ENCODE measurements around the gene ENTHD1. TPM values are rescaled to one million over a fixed set of nuclear protein-coding genes. Genes with fewer than 3 reads are reported as not detected.

The ENTHD1 gene
- polyA plus RNA-seq, 1 experiment, result not detected

DNA sequence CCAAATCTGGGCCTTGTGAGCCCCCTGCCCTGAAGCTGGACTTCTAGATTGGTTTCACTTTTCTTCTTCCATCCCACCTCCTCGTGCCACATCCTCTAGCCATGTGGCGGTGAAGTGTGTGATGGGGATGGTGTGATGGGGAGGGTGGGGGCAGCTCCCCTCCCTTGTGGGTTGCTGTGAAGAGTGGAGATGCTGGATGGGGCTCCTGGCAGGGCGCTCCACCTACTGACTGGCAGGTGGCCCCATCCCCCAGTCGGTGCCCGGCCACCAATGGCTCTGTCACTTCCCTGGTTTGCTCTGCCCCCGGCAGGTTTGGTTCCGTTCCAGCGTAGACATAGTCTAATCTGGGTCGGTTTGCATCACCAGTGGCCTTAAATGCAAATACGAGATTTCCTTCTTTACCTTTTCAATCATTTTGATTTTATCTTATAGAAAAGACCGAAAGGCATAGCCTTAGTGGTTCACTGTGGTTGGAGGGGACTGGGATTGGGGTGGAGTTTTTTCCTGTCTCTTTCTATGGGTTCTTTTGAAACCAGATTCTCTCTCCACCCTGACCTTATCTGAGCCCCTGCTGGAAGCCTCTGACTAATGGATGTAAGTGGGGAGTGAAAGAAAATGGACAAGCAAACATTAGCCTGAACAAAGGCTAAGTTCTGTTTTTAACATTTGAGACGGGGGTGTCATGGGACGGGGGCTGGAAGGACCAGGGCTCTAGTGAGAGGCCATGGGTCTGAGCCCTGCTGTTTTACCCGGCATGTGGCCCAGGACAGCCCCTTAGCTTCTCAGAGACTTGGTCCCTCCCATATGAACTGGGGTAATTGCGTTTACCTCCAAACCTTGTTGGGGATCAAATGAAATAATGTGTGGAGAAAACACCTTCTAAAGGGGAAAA is 173.8 kb downstream of the ENTHD1 start:
- no peak for DNase-seq (ENCODE audit: low read depth, low spot score)
- Histone ChIP-seq H3K27ac (ENCODE audit: low read depth, low read length) (no peak overlapping the region), H3K27me3 (ENCODE audit: control insufficient read depth, insufficient read depth, low read length) (peaks cover 46% of the 10 kb centered on the region), H3K9me3 (ENCODE audit: control insufficient read depth, insufficient read depth, low read length) (no peaks in the 10 kb centered on the region; the same call in 1 of the 2 replicates), H3K4me3 (ENCODE audit: low read depth, low read length) (no peak overlapping the region)
- CTCF ChIA-PET, result no interaction called here
- TF ChIP-seq, protein P1, sequence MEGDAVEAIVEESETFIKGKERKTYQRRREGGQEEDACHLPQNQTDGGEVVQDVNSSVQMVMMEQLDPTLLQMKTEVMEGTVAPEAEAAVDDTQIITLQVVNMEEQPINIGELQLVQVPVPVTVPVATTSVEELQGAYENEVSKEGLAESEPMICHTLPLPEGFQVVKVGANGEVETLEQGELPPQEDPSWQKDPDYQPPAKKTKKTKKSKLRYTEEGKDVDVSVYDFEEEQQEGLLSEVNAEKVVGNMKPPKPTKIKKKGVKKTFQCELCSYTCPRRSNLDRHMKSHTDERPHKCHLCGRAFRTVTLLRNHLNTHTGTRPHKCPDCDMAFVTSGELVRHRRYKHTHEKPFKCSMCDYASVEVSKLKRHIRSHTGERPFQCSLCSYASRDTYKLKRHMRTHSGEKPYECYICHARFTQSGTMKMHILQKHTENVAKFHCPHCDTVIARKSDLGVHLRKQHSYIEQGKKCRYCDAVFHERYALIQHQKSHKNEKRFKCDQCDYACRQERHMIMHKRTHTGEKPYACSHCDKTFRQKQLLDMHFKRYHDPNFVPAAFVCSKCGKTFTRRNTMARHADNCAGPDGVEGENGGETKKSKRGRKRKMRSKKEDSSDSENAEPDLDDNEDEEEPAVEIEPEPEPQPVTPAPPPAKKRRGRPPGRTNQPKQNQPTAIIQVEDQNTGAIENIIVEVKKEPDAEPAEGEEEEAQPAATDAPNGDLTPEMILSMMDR (IDR thresholded peaks at IDR 0.05; ENCODE audit: low read depth, low read length), result no peak
- POLR2A ChIA-PET, result no interaction called here

DNA sequence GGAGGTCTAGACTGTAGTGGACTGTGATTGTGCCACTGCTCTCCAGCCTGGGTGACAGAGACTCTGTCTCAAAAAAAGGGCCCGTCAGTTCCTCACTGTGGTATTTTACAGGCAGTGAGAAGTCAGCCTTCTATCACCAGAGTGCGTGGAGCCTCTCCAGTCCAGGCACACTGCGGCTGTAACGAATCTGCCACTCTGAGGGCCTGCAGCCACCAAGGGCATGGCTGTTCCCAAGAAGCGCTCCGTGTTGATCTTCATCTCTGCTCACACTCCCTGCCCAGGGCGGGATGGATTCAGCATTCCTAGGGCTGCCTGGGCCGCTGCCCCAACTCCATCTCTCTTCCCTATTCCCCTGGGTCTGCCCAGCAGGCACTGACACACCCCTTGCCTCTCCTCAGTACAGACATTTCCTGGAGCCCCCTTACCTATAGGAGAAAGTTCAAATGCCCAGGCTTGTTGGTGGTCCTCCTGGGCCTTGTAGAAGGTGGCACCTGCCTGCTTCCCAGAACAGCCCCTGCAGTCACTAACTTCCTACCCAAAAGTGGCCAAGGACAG is 174.6 kb downstream of the ENTHD1 start:
- no peak for DNase-seq (ENCODE audit: low read depth, low spot score)
- Histone ChIP-seq H3K27me3 (ENCODE audit: control insufficient read depth, insufficient read depth, low read length) (peaks cover 48% of the 10 kb centered on the region), H3K9me3 (ENCODE audit: control insufficient read depth, insufficient read depth, low read length) (no peaks in the 10 kb centered on the region; the same call in 1 of the 2 replicates), H3K27ac (ENCODE audit: low read depth, low read length) (no peak overlapping the region), H3K4me3 (ENCODE audit: low read depth, low read length) (no peak overlapping the region)
- TF ChIP-seq, protein P1 (IDR thresholded peaks at IDR 0.05; ENCODE audit: low read depth, low read length), result no peak
- ChIA-PET POLR2A (interaction anchor here (0.6 kb wide), 1 partner anchor 51 kb away, joined by 3 read pairs; no protein-coding TSS in a partner anchor), CTCF (no interaction called here)

DNA sequence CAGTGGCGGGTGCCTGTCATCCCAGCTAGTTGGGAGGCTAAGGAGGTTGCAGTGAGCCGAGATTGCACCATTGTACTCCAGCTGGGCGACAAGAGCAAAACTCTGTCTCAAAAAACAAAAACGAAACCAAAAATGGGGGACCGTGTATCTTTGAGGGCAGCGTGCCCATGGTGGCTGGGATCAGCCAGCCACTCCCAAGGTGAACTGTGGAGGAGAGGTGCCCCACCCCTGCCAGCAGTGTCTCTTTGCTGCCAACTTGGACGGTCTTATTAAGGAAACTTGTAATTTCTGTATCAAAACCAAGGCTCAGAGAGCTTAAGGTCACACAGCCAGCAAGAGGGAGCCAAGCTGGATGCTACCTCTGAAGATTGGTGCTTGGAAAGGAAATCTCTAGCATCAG is 175.4 kb downstream of the ENTHD1 start:
- DNase-seq (ENCODE audit: low read depth, low spot score), result no peak

DNA sequence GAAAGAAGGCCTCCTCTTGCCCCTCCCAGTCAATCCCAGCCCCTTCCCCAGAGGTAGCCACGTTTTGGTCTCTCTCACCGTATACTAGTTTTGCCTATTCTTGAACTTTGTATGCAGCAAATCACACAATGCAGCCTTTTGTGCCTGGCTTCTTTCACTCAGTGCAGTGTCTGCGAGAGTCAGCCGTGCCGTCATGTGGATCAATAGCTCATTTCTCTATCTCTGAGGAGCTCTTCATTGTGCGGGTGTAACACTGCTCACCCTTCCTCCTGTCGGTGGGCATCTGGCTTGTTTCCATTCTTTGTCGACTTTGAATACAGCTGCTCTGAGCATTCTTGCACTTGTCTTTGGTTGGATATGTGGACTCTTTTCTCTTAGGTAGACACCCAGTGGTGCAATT is 176.5 kb downstream of the ENTHD1 start:
- Histone ChIP-seq H3K9me3 (ENCODE audit: control insufficient read depth, insufficient read depth, low read length) (no peaks in the 10 kb centered on the region; the same call in 1 of the 2 replicates), H3K27ac (ENCODE audit: low read depth, low read length) (no peak overlapping the region), H3K27me3 (ENCODE audit: control insufficient read depth, insufficient read depth, low read length) (peaks cover 50% of the 10 kb centered on the region), H3K4me3 (ENCODE audit: low read depth, low read length) (no peak overlapping the region)
- TF ChIP-seq, protein P1 (IDR thresholded peaks at IDR 0.05; ENCODE audit: low read depth, low read length), result no peak
- CTCF ChIA-PET, result no interaction called here
- no peak for DNase-seq (ENCODE audit: low read depth, low spot score)
- POLR2A ChIA-PET, result no interaction called here

More for the DNA sequence above, 175.4 kb downstream of the ENTHD1 start:
- H3K4me3 ChIP-seq (ENCODE audit: low read depth, low read length), result no peak overlapping the region
- TF ChIP-seq, protein P1 (IDR thresholded peaks at IDR 0.05; ENCODE audit: low read depth, low read length), result no peak
- CTCF ChIA-PET, result no interaction called here
- peaks cover 43% of the 10 kb centered on the region for H3K27me3 ChIP-seq (ENCODE audit: control insufficient read depth, insufficient read depth, low read length)
- no peaks in the 10 kb centered on the region; the same call in 1 of the 2 replicates for H3K9me3 ChIP-seq (ENCODE audit: control insufficient read depth, insufficient read depth, low read length)
- POLR2A ChIA-PET, result no interaction called here
- no peak overlapping the region for H3K27ac ChIP-seq (ENCODE audit: low read depth, low read length)

DNA sequence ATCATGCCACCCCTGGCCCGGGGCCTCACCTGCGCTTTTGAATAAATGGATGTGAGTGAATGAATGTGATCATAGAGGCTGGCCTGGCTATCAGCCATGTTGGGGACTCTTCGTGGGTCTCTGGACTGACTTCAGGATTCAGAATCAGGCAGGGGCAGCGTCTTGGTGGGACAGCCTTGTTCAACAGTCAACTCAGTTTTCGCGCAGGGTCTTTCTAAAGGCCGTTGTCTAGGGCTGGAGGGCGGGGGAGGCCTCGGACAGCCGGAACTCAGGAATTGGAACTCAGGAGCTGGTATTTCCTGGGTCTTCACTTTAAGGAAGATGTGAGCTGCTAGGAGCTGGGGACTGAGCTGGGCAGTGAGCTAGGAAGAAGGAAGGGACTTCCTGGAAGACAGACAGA is 177.0 kb downstream of the ENTHD1 start:
- POLR2A ChIA-PET, result no interaction called here
- H3K27me3 ChIP-seq (ENCODE audit: control insufficient read depth, insufficient read depth, low read length), result peaks cover 47% of the 10 kb centered on the region
- no peak overlapping the region for H3K4me3 ChIP-seq (ENCODE audit: low read depth, low read length)
- TF ChIP-seq, protein P1 (IDR thresholded peaks at IDR 0.05; ENCODE audit: low read depth, low read length), result no peak
- DNase-seq (ENCODE audit: low read depth, low spot score), result no peak
- no peak overlapping the region for H3K27ac ChIP-seq (ENCODE audit: low read depth, low read length)
- CTCF ChIA-PET, result no interaction called here
- no peaks in the 10 kb centered on the region; the same call in 1 of the 2 replicates for H3K9me3 ChIP-seq (ENCODE audit: control insufficient read depth, insufficient read depth, low read length)

Data from AG04450 (cell line).